Epithelial cell of proximal tubule (primary cell): Measurements from ENCODE around the gene TRIM41. TPM values are rescaled to one million over a fixed set of nuclear protein-coding genes. Genes with fewer than 3 reads are reported as not detected.
"Not testable (repeated sequence)": the region's sequence is repeated elsewhere in the genome, so short reads cannot be mapped to it uniquely, and the experiment has no call there.

Experiments
- DNase-seq: peaks from one replicate; pipeline ENCODE4 v3.0.0-alpha.2; 2011; ENCODE audit warnings: low read depth
- H3K4me3 ChIP-seq: 2 replicates; pipeline ENCODE4 v1.5.1; 2011; ENCODE audit warnings: low read depth, mild to moderate bottlenecking, low read length
- total RNA-seq: library from RNA; depleted of rRNA; stranded (reverse); fragments of >200 nt; gene quantifications from 2 replicates; pipeline ENCODE4 v1.2.3, GENCODE V29; 2015
- TF ChIP-seq, protein P1 (sequence below): conservative IDR thresholded peaks from 2 replicates; pipeline ENCODE4 v1.5.1; 2012; ENCODE audit warnings: low read depth, mild to moderate bottlenecking, low read length

The TRIM41 gene
- total RNA-seq, 1 donor from 2014 or later, result 12.4 TPM

DNA sequence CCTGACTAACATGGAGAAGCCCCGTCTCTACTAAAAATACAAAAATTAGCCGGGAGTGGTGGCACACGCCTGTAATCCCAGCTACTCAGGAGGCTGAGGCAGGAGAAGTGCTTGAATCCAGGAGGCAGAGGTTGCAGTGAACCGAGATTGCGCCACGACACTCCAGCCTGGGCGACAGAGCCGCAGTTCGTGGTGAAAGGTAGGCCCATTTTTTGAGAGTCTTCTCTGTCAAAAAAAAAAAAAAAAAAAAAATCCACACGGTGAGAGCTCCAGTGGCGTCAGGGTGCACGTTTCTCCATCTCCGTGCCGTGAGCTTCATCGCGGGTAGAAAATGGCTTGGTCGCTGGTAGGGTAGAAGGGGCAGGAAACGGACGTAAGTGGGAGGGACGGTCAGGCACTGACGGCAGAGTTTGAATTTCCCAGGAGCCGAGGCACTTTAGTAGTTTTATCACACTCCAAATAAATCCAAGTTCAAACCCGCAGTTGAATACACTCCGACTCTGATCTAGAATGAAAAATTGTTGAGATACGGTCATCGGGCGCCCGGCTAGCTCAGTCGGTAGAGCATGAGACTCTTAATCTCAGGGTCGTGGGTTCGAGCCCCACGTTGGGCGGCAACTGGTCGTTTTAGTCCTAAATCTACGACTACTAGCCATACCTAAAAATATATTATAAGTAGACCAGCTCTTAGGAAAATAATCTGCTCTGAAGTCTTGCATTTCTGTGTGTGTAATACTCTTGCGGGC, 15.7 kb upstream of the TRIM41 start:
- TF ChIP-seq, protein P1, sequence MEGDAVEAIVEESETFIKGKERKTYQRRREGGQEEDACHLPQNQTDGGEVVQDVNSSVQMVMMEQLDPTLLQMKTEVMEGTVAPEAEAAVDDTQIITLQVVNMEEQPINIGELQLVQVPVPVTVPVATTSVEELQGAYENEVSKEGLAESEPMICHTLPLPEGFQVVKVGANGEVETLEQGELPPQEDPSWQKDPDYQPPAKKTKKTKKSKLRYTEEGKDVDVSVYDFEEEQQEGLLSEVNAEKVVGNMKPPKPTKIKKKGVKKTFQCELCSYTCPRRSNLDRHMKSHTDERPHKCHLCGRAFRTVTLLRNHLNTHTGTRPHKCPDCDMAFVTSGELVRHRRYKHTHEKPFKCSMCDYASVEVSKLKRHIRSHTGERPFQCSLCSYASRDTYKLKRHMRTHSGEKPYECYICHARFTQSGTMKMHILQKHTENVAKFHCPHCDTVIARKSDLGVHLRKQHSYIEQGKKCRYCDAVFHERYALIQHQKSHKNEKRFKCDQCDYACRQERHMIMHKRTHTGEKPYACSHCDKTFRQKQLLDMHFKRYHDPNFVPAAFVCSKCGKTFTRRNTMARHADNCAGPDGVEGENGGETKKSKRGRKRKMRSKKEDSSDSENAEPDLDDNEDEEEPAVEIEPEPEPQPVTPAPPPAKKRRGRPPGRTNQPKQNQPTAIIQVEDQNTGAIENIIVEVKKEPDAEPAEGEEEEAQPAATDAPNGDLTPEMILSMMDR, result no peak
- DNase-seq, result no peak
- peak overlapping the region; percentile 68 for H3K4me3 ChIP-seq

DNA sequence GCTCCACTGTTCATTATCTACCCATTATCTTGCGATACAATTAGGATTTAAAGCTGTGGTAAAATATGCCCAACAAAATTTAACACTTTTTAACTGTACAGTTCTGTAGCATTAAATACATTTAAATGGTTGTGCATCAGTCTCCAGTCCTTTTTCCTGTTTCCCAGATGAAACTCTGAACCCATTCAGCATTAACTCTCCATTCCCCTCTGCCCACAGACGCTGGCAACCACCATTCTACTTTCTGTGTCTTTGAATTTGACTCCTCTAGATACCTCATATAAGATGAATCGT, 15.2 kb upstream of the TRIM41 start:
- no peak for DNase-seq
- H3K4me3 ChIP-seq, result peak overlapping the region; percentile 68
- TF ChIP-seq, protein P1, result no peak

- not testable (repeated sequence) for H3K4me3 ChIP-seq, DNase-seq
Observed at GRCh38 chr5:181209006-181209405, 14.1 kb upstream of the TRIM41 start.

- H3K4me3 ChIP-seq, result not testable (repeated sequence)
Observed at GRCh38 chr5:181210148-181210547, 12.9 kb upstream of the TRIM41 start.

DNA sequence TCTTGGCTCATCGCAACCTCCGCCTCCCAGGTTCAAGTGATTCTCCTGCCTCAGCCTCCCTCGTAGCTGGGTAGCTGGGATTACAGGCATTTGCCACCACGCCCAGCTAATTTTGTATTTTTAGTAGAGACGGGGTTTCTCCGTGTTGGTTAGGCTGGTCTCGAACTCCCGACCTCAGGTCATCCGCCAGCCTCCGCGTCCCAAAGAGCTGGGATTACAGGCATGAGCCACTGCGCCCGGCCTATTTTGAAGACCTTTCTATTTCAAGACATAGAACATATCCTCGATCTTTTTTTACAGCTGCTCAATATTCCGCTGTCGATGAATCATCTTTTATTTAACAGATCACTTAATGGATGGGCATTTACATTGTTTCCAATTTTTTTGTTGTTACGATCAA, 12.4 kb upstream of the TRIM41 start:
- not testable (repeated sequence) for H3K4me3 ChIP-seq, DNase-seq

More at GRCh38 chr5:181210148-181210547, 12.9 kb upstream of the TRIM41 start:
- not testable (repeated sequence) for DNase-seq

DNA sequence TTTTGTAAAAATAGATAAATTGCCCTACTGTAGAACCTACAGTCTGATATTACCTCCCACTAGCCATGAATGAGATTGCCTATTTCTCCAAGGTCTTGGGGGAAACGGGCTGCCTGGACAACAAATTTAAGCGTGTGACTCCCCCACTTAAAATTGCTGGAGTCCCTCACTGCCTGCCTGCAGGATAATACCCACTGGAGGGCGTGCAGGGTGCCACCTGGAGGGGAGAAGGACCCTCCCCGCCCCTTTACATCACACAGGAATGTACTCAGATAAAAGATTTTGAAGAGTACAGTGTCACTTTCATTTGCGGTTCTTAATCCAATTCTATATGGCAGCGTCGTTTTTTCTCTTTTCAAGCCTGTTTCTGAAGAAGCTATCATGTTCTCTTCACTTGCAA, 11.9 kb upstream of the TRIM41 start:
- no peak for DNase-seq
- TF ChIP-seq, protein P1, result no peak
- no peak overlapping the region for H3K4me3 ChIP-seq

- no peak overlapping the region for H3K4me3 ChIP-seq
- TF ChIP-seq, protein P1, result no peak
- no peak for DNase-seq
Observed at GRCh38 chr5:181212080-181212479, 11.0 kb upstream of the TRIM41 start.

- H3K4me3 ChIP-seq, result no peak overlapping the region
- TF ChIP-seq, protein P1, result no peak
- DNase-seq, result no peak
Observed at GRCh38 chr5:181212934-181213333, 10.1 kb upstream of the TRIM41 start.

GRCh38 chr5:181214249-181214648, 8.8 kb upstream of the TRIM41 start:
- DNase-seq, H3K4me3 ChIP-seq: not testable (repeated sequence)
